ENCODE measurements around the gene AUTS2. TPM values are rescaled to one million over a fixed set of nuclear protein-coding genes. Genes with fewer than 3 reads are reported as not detected.

AUTS2 gene
- total and polyA plus RNA-seq, 10 of the 15 experiments (the other 5 are each of a cell fraction or from before 2014, with no cell fraction given): 6.4 to 55.6 (median 21.6) TPM

- TF ChIP-seq, protein P1, sequence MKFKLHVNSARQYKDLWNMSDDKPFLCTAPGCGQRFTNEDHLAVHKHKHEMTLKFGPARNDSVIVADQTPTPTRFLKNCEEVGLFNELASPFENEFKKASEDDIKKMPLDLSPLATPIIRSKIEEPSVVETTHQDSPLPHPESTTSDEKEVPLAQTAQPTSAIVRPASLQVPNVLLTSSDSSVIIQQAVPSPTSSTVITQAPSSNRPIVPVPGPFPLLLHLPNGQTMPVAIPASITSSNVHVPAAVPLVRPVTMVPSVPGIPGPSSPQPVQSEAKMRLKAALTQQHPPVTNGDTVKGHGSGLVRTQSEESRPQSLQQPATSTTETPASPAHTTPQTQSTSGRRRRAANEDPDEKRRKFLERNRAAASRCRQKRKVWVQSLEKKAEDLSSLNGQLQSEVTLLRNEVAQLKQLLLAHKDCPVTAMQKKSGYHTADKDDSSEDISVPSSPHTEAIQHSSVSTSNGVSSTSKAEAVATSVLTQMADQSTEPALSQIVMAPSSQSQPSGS (IDR thresholded peaks at IDR 0.05; ENCODE audit: low read length): no peak; the same call in 1 of the 2 replicates
- TF ChIP-seq SMAD5 (IDR thresholded peaks at IDR 0.05; ENCODE audit: low read depth) (no peak), TCF3 (IDR thresholded peaks at IDR 0.05; ENCODE audit: borderline replicate concordance, insufficient read depth, low read depth, low read length) (no peak), SIN3A (IDR thresholded peaks at IDR 0.05; ENCODE audit: low read depth, low read length) (no peak), TBL1XR1 (IDR thresholded peaks at IDR 0.05; ENCODE audit: low read depth, low read length) (no peak), GATAD2B (conservative IDR thresholded peaks at IDR 0.05; ENCODE audit: low read depth) (0 out of 2 replicates have a peak, but pooled peaks have one; percentile 18), JUNB (IDR thresholded peaks at IDR 0.05) (no peak), SMC3 (IDR thresholded peaks at IDR 0.05; ENCODE audit: borderline replicate concordance, low read length) (no peak), BMI1 (IDR thresholded peaks at IDR 0.05; ENCODE audit: borderline replicate concordance) (no peak), ZZZ3 (IDR thresholded peaks at IDR 0.05; ENCODE audit: control insufficient read depth, insufficient read length, low read depth) (no peak), STAT1 (conservative IDR thresholded peaks at IDR 0.05) (no peak), CHD1 (IDR thresholded peaks at IDR 0.05; ENCODE audit: low read depth, low read length) (no peak), ZNF207 (IDR thresholded peaks at IDR 0.05; ENCODE audit: borderline replicate concordance) (no peak), NR2F1 (conservative IDR thresholded peaks at IDR 0.05) (no peak), NR2C1 (IDR thresholded peaks at IDR 0.05) (no peak), SPI1 (IDR thresholded peaks at IDR 0.05; ENCODE audit: borderline replicate concordance, insufficient read depth, low read depth, low read length) (peak; percentile 60), MTA3 (IDR thresholded peaks at IDR 0.05; ENCODE audit: borderline replicate concordance, low read length) (peak; percentile 37; the same call in 1 of the 2 replicates), WRNIP1 (IDR thresholded peaks at IDR 0.05; ENCODE audit: borderline replicate concordance, low read depth, low read length) (no peak), SRF (IDR thresholded peaks at IDR 0.05; ENCODE audit: low read depth in 2 of 2, low read length in 2 of 2) (no peak), ESRRA (IDR thresholded peaks at IDR 0.05; ENCODE audit: low read length) (no peak), RAD51 (IDR thresholded peaks at IDR 0.05) (no peak), TARDBP (IDR thresholded peaks at IDR 0.05; ENCODE audit: borderline replicate concordance) (no peak), EGR1 (IDR thresholded peaks at IDR 0.05; ENCODE audit: borderline replicate concordance in 1 of 2, low read depth in 2 of 2, low read length in 2 of 2) (no peak)
- TF ChIP-seq, protein P2, sequence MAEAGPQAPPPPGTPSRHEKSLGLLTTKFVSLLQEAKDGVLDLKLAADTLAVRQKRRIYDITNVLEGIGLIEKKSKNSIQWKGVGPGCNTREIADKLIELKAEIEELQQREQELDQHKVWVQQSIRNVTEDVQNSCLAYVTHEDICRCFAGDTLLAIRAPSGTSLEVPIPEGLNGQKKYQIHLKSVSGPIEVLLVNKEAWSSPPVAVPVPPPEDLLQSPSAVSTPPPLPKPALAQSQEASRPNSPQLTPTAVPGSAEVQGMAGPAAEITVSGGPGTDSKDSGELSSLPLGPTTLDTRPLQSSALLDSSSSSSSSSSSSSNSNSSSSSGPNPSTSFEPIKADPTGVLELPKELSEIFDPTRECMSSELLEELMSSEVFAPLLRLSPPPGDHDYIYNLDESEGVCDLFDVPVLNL (IDR thresholded peaks at IDR 0.05; ENCODE audit: low read depth, low read length): no peak
- TF ChIP-seq, protein P3, sequence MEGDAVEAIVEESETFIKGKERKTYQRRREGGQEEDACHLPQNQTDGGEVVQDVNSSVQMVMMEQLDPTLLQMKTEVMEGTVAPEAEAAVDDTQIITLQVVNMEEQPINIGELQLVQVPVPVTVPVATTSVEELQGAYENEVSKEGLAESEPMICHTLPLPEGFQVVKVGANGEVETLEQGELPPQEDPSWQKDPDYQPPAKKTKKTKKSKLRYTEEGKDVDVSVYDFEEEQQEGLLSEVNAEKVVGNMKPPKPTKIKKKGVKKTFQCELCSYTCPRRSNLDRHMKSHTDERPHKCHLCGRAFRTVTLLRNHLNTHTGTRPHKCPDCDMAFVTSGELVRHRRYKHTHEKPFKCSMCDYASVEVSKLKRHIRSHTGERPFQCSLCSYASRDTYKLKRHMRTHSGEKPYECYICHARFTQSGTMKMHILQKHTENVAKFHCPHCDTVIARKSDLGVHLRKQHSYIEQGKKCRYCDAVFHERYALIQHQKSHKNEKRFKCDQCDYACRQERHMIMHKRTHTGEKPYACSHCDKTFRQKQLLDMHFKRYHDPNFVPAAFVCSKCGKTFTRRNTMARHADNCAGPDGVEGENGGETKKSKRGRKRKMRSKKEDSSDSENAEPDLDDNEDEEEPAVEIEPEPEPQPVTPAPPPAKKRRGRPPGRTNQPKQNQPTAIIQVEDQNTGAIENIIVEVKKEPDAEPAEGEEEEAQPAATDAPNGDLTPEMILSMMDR (IDR thresholded peaks at IDR 0.05 in 2 of 3, conservative IDR thresholded peaks at IDR 0.05 in 1 of 3; ENCODE audit: control insufficient read depth in 2 of 3, extremely low read depth in 1 of 3, insufficient read depth in 1 of 3, low read depth in 3 of 3, low read length in 3 of 3): no peak
- TF ChIP-seq, protein P4, sequence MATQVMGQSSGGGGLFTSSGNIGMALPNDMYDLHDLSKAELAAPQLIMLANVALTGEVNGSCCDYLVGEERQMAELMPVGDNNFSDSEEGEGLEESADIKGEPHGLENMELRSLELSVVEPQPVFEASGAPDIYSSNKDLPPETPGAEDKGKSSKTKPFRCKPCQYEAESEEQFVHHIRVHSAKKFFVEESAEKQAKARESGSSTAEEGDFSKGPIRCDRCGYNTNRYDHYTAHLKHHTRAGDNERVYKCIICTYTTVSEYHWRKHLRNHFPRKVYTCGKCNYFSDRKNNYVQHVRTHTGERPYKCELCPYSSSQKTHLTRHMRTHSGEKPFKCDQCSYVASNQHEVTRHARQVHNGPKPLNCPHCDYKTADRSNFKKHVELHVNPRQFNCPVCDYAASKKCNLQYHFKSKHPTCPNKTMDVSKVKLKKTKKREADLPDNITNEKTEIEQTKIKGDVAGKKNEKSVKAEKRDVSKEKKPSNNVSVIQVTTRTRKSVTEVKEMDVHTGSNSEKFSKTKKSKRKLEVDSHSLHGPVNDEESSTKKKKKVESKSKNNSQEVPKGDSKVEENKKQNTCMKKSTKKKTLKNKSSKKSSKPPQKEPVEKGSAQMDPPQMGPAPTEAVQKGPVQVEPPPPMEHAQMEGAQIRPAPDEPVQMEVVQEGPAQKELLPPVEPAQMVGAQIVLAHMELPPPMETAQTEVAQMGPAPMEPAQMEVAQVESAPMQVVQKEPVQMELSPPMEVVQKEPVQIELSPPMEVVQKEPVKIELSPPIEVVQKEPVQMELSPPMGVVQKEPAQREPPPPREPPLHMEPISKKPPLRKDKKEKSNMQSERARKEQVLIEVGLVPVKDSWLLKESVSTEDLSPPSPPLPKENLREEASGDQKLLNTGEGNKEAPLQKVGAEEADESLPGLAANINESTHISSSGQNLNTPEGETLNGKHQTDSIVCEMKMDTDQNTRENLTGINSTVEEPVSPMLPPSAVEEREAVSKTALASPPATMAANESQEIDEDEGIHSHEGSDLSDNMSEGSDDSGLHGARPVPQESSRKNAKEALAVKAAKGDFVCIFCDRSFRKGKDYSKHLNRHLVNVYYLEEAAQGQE (IDR thresholded peaks at IDR 0.05; ENCODE audit: low read depth, low read length): no peak
These were observed 94.8 kb downstream of the AUTS2 start (continued) for GRCh38 chr7:69693042-69693441.

Data from GM12878 (cell line).